NCI-H2227 (cell line): ENCODE data around the gene TMEM198.

Experiments used
- DNase-seq: peaks from one replicate; lab custom pipeline; 2025; ENCODE audit not compliant: unreplicated experiment; lab: John Stamatoyannopoulos, UW

The TMEM198 gene

DNA sequence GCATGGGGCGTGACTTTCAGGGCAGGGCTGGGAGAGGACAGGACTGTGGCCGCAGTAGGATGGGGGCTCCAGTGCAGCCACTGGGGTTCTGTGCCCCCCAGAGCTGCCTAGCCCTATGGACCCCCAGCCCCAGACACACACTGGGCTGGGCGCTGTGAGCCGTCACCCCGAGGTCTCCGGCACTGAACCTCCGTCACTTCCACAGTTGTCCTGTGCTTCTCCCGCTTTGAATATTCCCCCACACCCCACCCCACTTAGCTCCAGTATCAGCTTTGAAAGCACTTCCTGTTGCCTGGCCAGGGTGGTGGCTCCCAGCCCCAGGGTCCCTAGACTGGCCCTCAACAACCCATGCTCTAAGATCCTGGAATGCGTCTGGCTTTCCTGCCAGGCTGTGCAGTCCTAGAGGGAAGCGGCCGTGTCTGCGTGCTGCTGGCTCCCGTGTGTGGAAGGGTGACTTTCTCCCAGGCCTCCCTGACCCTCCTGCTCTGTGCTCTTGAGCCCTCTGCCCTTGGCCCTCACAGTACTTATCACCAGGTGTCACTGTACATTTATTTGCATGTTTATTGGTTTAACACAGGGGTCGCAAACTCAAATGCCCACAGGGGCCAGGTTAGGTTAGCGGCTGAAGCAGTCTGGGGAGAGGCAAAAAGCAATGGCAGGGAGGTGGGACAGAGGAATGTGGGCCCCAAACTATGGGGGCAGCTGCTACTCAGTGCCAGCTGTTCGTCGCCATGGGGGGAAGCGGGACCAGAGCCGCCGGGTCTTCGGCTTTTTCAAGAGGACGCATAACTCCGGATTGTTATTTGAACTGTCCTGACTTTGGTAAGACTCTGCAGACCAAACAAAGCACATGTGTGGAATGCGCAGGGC, 17.6 kb downstream of the TMEM198 start:
- no peak for DNase-seq

- no peak for DNase-seq
Observed at GRCh38 chr2:219562049-219563020, 18.5 kb downstream of the TMEM198 start.

GRCh38 chr2:219563271-219563928, 19.6 kb downstream of the TMEM198 start:
- no peak for DNase-seq

DNA sequence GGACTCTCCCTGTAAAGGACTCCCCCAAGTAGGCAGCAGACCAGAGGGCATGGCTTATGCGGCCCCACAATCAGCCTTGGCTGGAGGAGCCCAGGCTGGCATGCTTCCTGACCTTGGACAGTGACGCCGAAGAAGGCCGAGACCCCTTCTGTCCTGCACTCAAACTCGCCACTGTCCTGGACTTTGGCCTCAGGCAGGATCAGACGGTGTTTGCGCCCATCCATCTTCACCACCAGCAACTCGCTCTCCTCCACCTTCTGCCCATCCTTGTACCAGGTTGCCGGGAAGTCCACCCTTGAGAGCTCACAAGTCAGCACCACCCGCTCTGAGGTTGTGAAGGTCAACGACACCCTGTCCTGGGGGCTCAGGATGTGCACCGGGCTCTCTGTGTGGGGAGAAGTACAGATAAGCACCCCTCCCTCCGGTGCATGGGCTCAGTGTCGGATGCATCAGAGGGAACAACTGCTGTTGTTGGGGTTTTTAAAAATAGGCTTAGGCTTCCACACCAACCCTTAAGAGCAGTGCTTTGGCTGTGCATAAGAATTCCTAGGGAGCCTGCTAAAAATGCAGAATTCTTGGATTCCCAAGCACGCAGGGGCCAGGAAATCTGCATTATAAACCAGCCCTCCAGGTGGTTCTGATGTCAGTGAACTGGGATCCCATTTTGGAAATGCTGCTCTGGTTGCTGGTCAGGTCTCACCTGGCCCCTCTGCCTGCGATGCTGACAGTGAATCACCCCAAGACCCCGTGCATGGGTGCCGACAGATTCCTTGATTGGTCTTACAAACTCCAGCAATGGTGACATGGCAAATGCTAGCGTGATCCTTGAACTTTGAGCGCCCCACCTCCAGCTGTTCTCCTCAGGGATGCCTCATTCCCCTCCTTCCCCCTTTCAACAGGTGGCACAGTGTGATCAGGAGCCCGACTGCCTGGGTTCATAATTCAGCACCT, 21.6 kb downstream of the TMEM198 start:
- no peak for DNase-seq

GRCh38 chr2:219566640-219567039, 22.8 kb downstream of the TMEM198 start:
- DNase-seq = no peak

- DNase-seq = no peak
Observed at GRCh38 chr2:219567131-219567530, 23.3 kb downstream of the TMEM198 start.

- no peak for DNase-seq
Observed at GRCh38 chr2:219567791-219568361, 24.0 kb downstream of the TMEM198 start.

GRCh38 chr2:219569041-219569440, 25.2 kb downstream of the TMEM198 start:
- no peak for DNase-seq

DNA sequence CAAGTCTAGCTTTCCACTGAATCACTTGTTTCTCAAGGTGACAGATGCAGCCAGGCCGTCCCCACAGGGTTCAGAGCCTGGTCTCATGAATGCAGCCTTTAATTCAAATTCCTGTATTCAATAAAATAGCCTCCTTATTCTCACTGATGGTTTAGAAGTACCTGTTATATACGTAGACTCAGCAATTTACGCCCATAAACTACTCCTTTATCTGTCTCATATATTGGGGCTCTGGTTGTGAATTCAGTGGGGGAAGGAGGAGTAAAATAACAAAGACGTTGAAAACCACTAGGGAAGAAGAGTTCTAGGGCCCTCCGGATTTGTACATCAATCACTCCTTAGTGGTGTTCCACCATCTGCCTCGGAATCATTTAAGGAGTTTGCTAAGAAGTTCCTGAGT, 25.8 kb downstream of the TMEM198 start:
- no peak for DNase-seq

DNA sequence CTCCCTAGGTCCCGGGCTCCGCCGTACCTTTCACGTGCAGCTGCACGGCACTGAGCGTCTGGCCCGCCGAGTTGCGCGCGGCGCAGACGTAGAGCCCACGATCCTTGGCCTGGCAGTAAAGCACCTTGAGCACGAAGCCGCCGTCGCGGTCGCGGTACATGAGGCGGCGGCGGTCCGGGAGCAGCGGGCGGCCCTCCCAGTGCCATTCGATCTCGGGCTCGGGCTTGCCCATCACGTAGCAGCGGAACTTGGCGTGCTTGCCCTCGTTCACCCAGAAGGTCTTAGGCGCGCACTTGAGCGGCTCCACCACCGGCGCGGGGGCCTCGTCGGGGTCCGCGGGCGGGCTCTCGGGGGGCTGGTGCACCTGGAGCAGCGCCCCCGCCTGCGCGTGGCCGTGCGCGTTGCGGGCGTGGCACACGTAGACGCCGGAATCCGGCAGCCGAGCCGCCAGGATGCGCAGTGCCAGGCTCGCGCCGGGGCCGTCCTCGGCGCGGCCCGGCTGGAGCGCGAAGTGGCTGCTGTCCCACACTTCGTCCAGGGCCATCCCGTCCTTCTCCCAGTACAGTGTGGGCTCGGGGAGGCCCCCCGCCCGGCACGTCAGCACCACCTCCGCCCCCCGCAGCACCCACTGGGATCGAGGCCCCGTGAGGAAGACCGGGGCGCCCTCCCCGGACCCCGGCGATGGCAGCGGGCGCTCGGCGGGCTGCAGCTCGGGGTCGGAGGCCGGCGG, 26.5 kb downstream of the TMEM198 start:
- peak; percentile 61 for DNase-seq

GRCh38 chr2:219570924-219571310, 27.1 kb downstream of the TMEM198 start:
- DNase-seq = peak; percentile 55

GRCh38 chr2:219571311-219572236, 27.7 kb downstream of the TMEM198 start, which contains the start of gene OBSL1:
OBSL1 (minus strand) TSS chr2:219571539; CDS start chr2:219571232, 307 bp downstream.
- peak; percentile 91 for DNase-seq

- DNase-seq = no peak
Observed at GRCh38 chr2:219572237-219573001, 28.6 kb downstream of the TMEM198 start, which contains the start of gene INHA. INHA (plus strand) TSS chr2:219572310; CDS start chr2:219572375, 65 bp downstream.

DNA sequence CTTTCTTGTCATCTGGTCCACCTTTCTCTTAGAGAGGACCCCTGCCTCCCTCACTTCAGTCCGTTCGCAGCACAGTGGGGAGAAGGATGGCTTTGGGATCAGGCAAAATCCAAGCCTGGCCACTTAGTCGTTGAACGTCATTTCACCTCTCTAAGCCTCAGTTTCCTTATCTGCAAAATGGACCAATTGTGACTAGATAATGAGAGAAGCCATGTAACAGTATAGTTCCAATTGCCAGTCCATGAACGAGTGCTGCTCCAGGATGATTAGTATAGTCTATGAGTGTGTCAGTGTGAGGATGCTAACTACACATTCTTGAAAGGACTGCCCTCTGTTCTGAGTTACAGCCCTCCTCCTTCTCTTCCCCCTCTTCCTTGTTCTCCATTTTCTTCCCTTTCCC, 29.3 kb downstream of the TMEM198 start:
- no peak for DNase-seq

DNA sequence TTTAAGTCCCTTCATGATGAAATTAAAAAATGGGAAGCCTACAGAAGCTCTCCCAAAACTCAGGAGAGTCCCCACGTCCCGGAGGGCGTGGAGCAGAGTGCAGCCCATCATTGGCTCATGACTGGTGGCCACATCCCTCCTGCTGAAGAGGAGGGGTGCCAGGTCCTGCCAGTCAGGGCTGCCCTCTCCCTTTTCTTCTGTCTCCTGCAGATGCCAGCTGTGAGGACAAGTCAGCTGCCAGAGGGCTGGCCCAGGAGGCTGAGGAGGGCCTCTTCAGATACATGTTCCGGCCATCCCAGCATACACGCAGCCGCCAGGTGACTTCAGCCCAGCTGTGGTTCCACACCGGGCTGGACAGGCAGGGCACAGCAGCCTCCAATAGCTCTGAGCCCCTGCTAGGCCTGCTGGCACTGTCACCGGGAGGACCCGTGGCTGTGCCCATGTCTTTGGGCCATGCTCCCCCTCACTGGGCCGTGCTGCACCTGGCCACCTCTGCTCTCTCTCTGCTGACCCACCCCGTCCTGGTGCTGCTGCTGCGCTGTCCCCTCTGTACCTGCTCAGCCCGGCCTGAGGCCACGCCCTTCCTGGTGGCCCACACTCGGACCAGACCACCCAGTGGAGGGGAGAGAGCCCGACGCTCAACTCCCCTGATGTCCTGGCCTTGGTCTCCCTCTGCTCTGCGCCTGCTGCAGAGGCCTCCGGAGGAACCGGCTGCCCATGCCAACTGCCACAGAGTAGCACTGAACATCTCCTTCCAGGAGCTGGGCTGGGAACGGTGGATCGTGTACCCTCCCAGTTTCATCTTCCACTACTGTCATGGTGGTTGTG, 30.9 kb downstream of the TMEM198 start:
- DNase-seq = no peak
